Inferior parietal cortex (tissue), 1 donor: ENCODE measurements around the gene ERG.

ENCODE experiments used
- DNase-seq: peaks from one replicate; pipeline ENCODE4 v3.0.0-alpha.2; 2016; ENCODE audit errors: extremely low spot score

Gene ERG

DNA sequence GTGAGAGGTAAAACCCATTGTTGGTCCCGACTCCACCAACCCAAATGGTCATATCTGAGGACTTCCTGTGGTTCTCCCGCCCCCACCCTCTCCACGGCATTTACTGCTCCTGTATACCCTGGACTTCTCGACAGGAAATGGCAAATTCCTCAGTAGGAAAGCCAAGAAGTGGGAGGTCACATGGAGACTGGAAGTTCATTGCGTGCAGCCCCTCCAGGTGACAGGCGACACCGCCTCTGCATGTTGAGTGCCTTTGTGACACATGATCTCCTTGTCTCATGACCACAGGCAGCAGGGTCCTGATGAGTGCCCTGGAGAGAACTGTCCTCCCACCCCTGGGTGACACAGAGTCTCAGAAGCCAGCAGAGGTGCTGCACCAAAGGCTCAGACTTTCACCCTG, 24.2 kb downstream of the ERG start:
- DNase-seq, result no peak

GRCh38 chr21:38472412-38473108, 25.7 kb downstream of the ERG start:
- DNase-seq, result no peak

DNA sequence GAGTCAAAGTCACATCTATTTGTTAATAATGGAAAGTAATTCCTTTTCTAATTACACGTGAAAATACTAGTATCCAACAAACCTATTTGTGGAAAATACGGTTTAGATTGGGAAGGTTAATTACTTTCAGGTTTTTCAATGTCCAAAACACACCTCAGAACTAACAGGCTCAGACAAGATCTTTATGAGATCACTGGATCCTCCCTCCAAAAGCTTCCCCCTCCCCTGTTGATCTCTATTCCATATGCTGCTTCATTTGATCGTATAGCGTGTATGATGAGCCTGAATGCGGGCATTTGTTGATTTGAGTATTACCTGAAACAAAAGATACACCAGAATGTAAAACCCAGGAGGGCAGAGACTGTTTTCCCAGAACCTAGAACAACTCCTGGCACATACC, 26.5 kb downstream of the ERG start:
- DNase-seq, result no peak

DNA sequence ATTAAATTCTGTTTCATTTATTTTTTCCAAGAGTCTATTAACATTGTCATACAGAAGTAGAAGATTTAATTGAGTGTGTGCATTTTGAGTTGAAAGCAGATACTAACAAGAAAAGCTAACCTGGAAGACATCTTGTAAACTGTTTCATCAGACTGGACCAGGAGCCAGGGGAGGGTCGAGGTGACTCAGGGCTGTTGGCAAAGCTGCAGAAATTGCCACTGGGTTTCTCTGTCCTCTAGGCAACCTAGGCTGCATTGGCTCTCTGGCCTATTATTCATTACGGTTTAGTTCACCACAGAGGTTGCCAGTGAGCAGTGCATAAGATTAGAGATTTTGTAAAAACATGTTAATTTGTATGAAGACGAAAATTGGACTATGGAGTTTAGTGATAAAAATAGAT, 27.5 kb downstream of the ERG start:
- DNase-seq, result no peak

GRCh38 chr21:38469642-38470041, 28.6 kb downstream of the ERG start:
- DNase-seq, result no peak

- no peak for DNase-seq
Measured at GRCh38 chr21:38468989-38469388, 29.3 kb downstream of the ERG start.

DNA sequence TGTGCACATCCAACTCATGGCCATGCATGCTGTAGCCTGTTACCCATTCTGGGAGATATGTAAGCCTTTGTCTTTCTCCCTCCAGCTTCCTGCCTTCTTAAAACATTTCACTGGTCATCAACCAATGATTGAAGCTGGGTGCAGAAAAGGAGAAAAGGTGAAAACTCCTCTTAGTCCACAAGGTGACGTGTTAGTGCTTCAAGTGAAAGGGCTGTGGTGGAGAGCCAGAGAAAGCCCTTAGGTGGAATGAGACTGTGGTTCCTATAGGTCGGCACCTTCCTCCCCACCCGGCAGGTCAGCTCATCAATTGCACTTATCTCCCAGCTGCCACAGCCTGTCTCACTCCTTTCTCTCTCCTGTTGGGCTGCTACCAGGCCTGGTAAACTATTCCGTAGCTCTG, 30.4 kb downstream of the ERG start:
- no peak for DNase-seq

DNA sequence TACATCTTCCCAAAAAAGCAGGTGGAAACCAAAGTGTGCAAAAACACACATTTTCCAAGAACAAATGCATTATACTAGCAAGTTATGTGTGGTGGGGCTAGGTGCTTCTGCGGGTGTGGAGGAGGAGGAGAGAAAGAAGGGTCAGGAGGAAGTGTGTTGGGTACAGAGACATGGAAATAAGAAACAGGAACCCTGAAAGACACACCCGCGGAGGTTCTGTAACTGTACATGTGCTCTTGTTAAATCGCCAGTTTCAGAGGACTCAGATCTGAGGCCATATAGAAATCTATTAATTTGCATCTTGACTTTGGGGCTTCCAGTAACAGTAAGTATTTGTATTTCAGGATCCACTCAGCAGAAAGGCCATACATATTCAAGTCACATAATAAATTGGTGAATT, 30.9 kb downstream of the ERG start:
- DNase-seq, result no peak

DNA sequence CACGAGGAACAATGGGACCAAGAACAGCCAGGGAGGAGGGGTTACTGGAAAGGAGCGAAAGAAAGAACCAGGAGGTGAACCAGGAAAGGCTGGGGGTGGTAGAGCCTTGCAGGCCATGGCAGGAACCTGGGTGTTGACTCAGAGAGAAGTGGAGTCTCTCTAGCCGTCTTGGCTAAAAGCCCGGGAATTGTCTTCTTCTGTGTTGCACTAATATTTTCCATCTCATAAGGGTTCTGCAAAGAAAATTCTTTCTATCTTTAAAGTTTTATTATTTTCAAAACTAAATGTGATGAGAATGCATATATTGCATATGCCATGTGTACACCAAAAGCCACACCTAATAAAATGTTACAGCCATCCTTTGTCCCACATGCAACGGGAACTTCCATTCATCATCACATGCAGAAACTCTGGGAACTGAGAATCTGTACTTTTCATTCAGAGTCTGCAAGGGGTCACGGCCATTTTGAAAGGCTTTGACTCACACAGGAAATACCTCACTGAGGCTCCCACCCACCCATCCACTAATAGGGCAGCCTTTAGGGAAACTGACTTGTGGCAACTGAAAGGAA, 38.0 kb downstream of the ERG start:
- DNase-seq, result no peak

GRCh38 chr21:38459490-38459889, 38.8 kb downstream of the ERG start:
- no peak for DNase-seq

GRCh38 chr21:38455403-38455802, 42.9 kb downstream of the ERG start:
- DNase-seq, result no peak

- DNase-seq, result no peak
Measured at GRCh38 chr21:38454702-38455101, 43.6 kb downstream of the ERG start.

GRCh38 chr21:38454161-38454560, 44.1 kb downstream of the ERG start:
- DNase-seq, result no peak

DNA sequence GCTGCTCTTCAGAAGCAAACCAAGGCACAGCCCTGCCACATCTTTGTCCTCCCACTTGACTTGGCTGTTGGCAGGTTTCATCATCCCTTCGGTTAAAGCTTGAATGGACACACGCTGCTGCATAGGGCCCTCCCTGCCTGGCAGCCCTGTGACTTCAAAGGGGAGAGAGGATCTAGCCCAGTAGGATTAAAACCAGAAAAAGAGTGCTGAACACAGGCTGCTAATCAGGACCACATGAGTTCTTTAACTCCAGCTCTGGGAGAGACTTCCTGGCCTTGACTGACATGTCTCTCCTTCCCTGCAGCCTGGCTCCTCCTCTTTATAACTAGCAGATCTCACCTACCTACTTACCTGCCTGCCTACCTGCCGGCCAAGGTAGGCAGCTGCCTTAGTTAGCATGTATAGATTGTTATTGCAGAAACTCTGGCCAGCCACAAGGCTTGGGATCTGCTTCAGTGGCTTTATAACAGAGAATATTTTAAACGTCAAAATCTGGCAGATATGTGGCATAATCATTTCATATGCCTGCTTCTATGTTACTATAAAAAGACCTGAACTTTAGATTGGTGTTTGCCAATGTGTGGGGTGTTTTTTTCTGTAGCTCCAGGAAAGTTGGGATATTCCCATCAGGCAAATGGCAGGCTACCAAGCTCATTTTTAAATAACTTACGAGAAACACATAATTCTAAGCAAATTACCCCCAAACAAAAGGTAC, 49.4 kb downstream of the ERG start:
- no peak for DNase-seq

GRCh38 chr21:38447611-38448010, 50.7 kb downstream of the ERG start:
- no peak for DNase-seq

DNA sequence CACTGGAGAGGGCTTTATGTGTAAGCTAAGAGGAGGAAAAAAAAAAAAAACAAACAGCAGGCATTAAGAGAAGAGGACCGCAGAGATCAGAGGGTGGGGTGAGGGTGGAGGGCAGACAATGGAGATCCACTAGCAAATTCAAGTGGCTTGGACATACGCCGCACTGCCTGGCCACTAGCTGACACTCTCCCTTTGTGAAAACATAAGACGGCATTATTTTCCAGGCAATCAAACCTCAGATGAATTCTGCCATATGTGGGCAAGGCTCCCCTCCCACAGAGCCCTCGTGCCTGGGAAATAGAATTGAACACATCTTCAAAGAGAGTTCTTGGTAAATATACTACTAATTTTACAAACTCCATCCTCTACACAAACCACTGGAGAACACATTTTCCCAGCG, 53.6 kb downstream of the ERG start:
- no peak for DNase-seq

DNA sequence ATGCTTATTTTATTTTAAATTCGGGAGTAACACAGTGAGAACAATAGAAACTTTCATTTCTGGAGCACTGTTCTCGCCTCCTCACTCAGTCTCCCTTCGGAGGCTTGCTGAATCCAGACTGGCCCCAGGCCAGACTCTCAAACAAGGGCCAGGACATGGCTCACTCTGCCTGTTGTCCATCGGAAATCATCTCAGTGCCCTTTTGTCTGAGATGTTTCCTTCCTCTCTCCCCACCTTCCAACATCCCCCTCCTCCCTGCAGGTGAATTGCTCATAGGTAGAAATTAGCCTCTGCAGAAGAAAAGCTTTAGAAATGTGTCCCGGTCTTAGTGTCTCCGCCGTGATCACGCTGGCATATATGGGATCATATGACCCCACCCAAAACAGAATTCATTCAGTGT, 55.2 kb downstream of the ERG start:
- DNase-seq, result no peak

DNA sequence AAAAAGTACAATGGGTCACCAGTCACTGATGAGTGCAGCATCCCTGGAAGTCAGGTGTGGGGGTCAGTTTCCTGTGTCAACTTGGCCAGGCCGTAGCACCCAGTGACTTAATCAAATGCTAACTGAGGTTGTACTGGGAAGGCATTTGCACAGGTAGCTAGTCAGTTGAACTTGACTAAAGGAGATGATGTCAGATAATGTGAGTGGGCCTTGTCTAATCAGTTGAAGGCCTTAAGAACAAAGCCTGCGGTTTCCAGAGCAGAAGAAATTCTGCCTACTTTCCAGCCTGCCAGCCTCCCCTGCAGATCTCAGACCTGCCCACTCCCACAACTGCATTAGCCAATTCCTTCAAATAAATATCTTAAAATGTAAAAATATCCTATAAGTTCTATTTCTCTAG, 57.1 kb downstream of the ERG start:
- no peak for DNase-seq

DNA sequence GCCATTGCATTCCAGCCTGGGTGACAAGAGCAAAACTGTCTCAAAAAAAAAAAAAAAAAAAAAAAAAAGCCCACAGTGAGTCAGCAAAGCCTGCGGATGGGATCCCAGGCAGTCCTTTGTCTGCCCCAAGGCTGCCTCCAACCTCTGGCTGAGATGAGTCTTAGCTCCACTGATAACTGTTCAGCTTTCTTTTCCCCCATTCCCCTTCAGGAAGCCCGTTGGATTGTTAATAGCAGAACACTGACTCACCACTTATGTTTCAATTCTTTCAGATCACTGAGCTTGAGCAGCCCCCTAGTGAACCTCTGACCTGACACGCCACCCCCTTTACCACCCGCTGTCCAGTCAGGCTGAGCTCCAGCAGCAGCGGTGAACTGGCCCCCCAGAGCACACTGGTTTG, 57.5 kb downstream of the ERG start:
- DNase-seq, result no peak

DNA sequence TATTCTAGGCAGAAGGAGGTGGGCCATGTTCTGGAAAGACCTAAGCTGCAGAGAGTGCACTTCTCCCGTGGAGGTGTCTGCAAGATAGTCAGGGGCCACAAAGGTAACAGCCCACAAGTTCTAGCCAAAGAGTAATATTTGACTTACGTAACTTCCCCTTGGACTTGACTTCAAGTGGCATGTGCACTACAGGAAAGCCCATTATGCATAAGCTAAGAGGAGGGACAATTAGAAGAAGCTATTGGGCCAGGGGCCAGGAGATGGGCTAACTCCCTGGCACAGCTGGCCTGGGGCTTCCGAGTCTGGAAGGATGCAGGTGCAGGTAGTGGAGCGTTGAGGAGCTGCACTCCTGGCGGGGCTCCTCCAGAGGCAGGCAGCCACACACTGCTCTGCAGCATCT, 58.3 kb downstream of the ERG start:
- DNase-seq, result no peak

DNA sequence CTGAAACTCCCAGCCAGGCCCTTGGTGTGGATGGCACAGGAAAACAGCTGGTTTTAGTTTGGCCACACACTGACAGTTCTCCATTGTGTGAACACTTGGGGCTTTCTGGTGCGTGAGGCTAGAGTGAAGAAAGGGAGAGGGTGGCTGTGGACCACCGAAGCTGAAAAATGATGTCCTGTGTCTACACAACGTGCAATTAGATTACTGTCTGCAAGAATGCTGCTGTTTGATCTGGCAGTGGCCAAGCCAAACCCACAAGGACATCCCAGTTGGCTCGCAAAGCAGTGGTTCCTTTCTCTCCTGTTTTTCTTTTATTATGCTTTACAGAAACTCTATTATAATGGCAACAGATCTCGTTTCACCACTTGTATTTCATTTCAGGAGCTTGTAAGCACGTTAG, 58.9 kb downstream of the ERG start:
- DNase-seq, result no peak

GRCh38 chr21:38438462-38438893, 59.8 kb downstream of the ERG start:
- no peak for DNase-seq

DNA sequence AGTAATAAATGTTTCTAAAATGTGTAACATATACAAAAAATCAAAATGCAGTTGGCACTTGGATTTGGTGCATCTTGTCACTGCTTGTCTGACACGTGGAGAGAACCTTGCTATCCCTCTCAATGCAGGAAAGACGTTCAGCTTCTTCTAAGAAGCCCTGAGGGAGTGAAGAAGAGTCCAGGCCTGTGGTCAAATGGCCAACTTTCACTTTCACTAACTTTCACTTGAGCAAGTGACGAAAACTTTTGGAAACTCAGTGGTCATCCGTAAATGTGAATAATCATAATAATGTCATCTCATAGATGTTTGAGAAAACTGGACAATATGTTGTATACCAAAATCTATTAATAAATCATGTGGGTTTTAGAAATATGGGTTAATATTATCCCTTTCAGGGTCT, 61.9 kb downstream of the ERG start:
- no peak for DNase-seq
